HG03039 (cell line): ENCODE measurements around the gene IL36B.

Source experiments
- ATAC-seq: cut with Tn5 transposase; IDR thresholded peaks from one replicate; pipeline ENCODE4 v1.9.1; 2021; ENCODE audit warnings: mild to moderate bottlenecking, moderate library complexity; ENCODE audit not compliant: unreplicated experiment

The IL36B gene

DNA sequence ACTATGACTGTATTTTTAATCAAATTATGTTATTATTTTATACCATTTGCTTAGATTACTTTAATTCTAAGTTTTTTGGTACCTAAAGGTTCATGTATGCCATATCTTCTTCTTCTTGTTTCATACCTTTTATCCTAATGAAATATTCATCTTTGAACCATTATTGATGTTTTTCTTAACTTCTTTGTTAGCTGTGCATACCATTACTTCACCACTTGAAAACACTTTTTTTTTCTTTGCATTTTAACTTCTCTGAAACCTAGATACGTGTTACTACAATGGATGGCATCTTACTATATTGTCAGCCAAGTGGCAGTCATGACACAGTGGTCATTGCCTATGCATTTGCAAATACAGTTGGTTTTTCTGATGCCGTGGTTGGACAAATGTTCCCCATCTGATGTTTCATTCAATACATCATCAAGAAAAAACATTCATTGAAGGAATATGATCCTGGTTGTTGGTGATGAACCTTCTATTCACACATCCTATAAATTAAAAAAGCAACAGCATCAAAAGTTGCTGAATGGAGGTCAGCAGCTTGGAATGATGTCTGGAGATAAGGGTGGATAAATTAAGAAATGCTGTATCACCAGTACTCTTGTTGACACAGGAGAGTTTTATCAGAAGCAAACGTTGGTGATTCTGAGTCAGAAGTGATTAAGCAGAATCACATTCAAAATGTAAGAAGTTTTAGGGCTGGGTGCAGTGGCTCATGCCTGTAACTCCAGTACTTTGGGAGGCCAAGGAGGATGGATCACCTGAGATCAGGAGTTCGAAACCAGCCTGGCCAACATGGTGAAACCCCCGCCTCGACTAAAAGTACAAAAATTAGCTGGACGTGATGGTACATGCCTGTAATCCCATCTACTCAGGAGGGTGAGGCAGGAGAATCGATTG is 40.0 kb downstream of the IL36B start:
- ATAC-seq = no peak

DNA sequence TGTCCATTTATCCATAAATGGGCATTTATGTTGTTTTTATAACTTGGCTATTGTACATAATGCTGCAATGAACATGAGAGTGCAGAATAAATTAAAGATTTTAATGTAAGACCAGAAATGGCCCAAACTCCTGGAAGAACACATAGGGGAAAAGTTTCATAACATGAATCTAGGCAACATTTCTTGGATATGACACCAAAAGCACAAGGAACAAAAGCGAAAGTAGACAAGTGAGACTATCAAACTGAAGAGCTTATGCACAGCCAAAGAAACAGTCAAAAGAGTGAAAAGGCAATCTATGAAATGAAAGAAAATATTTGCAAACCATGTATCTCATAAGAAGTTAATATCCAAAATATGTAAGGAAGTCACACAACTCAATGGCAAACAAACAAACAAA is 41.6 kb downstream of the IL36B start:
- no peak for ATAC-seq

DNA sequence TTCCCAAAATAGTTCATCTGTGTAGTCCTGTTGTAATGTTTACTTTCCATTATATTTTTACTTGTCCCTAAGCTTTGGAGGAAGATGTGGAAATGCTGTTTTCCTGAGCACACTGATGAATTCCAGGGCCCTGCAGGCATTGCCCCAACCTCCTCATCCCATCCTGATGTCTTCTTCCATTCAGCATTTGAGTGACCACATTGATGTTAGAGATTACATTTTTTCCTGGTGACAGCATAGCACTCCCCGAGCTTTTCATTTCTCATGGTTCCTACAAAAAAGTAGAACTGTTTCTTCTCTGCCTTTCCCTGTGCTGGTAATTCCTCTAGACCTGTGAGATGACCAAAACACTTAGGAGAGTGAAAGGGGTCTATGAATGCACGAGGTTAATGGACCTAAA is 42.6 kb downstream of the IL36B start:
- no peak for ATAC-seq

DNA sequence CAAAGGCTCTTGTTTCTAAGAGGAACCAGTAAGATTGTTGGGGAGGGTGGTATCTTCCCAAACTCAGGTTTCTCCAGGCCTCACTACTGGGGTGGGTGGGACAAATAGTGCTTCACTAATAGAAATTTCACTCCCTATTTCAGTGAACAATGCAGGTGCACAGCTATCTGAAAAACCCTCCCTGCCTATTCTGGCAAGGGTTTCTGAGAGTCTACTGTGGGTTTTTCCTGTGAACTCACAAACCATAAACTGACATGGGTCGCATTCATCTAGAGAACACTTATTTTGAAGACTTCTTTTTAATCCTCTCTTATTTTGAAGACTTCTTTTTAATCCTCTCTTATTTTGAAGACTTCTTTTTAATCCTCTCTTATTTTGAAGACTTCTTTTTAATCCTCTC is 43.0 kb downstream of the IL36B start:
- no peak for ATAC-seq

DNA sequence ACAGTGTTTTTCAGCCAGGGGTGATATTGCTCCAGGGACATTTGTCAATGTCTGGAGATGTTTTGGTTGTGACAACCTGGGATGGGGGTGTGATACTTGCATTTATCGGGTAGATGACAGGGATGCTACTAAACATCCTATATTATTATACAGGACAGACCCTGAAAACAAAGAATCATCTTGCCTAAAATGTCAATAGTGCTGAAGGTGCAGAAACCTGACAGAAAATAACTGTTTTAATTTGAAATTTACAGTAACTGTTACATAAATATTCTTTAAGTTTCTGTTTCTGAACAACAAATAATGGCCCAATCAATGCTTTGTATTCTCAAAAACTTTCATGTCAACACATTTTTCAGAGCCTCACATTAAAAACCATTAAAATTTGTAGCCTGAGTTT is 45.4 kb downstream of the IL36B start:
- no peak for ATAC-seq

DNA sequence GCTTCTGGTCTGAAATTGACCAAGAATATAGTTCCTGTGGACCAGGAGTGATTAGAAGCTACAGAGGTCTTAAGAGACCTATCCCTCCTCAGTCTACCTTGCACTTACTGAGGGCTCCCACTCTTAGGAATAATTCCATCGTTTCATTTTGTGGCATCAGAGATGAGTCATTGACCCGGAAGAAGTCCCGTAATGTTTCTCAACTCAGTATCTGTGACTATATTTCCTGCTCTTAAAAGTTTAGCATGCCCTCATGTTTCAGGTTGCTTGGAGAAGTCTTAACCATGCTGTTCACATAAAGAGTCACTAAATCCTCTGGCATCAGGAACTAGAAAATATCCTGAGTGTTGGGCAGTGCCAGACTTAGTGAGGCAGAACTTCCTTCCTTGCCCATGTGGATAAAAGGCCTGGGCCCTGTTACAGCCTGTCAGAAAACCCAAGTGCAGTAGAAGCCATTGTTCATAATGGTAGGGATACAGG is 47.6 kb downstream of the IL36B start, which contains the start of gene IL36A:
IL36A (plus strand) TSS at position 430 of the 480 bp plus-strand sequence. CDS start 413 bp downstream, outside the sequence.
- no peak for ATAC-seq

DNA sequence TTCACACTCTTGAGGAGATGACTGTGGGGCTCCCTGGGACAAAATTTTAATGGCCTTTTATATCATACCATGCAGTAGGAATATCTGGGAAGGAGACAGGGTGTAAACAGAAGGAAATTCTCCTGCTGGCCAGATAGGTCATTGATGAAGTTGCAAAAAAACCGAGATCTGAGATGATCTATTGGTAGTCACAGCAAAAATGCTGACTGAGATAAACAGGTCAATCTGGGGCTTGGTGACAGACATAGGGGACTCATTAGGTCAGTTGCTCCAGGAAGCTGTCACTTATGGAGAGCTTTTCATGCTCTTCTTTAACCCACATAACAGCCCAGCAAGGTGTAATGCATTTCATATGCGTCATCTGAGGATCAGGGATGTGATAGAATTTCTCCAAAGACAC is 50.0 kb downstream of the IL36B start:
- ATAC-seq = no peak

DNA sequence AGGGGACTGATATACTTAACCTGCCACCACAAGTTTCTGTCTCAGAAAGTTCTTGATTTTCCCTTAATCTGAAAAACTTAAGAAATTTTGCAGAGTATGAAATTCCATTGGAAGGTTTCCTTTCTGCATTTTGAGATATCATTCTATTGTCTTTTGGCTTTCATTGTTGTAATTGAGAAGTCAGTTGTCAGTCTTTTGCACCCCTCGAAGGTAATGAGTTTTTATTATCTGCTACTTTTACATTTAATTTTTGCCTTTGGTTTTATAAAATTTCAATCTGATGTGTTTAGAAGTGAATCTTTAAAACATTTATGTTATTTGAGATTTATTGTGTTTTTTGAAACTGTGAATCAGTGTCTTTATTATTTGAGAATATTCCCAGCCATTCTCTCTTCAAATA is 52.2 kb downstream of the IL36B start:
- ATAC-seq = no peak

DNA sequence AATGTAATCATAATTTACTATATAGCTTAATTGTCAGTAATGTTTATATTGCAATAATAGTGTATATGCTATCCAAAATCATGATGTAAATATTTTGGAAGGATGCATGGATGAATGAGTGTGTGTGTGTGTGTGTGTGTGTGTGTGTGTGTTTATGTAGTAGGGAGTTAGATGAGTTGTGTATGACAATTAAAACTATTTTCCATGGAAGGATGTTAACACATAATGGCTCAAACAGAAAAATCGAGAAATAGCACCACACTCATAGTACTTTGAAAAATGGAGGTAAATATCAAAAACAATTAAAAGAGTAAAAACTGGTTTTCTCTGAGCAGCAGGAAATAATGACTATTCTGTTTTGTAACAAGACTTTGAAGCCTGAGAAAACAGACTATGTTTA is 55.5 kb downstream of the IL36B start:
- ATAC-seq = no peak

DNA sequence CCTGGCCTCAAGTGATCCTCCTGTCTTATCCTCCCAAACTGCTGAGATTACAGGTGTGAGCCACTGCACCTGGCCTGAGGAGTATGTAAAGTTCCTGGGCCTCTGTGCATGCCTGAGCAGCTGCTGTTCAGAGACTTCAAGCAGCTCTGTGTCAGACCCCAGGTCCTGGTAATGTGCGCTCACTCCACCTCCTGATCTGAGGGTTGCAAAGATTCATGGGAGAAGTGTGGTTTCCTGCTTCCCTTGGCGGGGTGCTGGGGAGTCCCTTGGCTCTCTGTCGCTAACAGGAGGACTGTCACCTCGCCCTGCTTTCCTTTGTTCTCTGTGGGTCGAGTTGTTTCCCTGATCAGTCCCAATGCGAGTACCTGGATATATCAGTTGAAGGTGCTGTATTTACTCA is 56.0 kb downstream of the IL36B start:
- no peak for ATAC-seq

DNA sequence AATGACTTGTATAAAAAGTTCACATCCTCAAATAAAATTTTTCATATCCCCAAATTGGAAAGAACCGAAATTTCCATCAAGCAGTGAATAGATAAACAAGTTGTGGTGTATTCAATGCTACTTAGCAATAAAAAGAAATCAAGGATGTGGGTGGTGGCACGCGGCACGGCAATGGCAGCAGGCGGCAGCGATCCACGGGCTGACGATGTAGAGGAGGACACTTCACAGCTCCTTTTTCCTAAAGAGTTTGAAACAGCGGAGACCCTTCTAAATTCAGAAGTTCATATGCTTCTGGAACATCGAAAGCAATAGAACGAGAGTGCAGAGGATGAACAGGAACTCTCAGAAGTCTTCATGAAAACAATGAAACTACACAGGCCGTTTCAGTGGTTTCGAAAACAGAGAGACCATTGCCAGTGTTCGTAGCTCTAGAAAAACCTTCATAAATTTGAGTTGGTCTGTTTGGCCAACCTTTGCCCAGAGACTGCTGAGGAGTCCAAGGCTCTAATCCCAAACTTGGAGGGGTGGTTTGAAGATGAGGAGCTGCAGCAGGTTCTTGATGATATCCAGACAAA is 57.2 kb downstream of the IL36B start:
- ATAC-seq = no peak

DNA sequence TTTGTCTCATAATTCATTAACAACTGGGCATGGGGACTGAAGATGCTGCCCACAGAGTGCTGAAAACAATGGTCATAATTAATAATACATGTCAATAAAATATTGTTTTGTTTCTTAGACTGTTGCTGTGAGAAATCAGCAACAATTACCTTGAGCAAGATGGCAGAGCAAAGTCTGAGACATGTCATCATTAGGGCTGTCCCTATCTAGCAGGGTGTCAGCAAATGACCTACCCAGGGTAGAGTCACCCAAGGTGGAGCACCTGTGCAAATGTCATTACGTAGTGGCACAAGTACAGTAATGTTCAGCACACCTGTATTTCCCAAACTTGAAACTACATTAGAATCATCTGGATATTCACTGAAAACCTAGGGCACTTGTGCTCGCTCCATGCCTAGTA is 58.0 kb downstream of the IL36B start:
- ATAC-seq = no peak

DNA sequence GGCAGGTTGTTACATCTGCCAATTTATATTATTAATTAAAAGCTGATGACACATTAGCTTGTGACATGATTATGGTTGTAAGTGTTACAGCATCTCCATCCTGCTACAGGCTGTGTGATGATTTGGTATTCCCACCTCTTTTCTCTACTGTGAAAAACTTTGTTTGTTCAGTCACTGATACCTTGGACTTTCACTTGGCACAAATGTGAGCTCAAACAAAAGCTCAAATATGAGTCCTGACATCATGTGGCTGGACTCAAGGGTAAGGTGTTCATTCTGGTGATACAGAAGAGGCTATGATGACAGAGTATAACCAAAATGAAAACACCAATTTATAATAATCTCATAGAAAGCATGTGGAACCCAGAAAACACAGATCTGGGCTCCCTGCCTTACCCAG is 58.8 kb downstream of the IL36B start:
- ATAC-seq = no peak

DNA sequence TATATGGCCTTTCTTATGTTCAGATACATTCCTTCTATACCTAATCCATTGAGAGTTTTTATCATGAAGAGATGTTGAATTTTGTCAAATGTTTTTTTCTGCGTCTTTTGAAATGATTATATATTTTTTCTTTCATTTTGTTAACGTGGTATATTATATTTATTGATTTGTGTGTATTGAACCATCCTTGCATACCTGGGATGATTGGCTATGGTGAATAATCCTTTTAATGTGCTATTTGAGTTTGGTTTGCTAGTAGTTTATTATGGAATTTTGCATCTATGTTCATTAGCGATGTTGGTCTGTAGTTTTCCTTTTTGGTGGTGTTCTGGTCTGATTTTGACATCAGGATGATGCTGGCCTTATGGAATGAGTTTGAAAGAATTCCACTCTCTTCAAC is 63.1 kb downstream of the IL36B start:
- ATAC-seq = no peak

DNA sequence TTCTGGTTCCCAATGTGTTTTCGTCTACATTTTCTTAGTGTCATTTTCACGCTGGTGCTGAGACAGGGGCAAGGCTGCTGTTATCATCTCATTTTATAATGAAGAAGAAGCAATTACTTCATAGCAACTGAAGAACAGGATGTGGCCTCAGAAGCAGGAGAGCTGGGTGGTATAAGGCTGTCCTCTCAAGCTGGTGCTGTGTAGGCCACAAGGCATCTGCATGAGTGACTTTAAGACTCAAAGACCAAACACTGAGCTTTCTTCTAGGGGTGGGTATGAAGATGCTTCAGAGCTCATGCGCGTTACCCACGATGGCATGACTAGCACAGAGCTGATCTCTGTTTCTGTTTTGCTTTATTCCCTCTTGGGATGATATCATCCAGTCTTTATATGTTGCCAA is 67.6 kb downstream of the IL36B start:
- ATAC-seq = no peak

DNA sequence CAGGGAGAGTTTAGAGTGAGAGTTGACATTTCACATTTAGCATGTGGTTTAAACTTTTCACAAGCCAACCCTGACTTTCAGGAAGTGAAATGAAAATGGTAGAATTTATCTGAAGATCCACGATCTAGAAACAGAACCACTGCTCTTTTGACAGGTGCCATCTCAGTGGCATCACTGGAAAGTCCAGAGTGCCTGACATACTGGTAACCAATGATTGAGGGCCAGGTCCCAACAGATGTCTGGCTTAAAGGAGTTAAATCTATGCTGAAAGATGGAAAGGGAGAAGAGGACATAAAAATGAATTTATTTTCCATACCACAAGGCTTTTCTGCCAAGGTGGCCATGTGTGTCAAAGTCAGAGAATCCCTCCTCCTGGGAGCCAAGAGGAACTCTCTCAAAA is 72.1 kb downstream of the IL36B start:
- no peak for ATAC-seq

DNA sequence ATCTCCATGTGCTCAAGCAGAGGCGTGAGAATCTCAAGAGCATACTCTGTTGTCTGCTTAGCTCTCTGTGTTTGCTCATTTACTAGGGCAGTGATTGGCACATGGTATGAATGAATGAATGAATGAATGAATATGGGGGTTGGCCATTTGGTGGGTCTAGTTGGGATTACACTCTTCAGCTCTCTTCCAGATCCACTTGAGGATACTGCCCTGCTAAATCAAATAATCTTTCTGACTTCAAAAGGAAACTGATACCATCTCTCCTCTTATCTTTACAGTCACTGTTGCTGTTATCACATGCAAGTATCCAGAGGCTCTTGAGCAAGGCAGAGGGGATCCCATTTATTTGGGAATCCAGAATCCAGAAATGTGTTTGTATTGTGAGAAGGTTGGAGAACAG is 72.9 kb downstream of the IL36B start:
- no peak for ATAC-seq

DNA sequence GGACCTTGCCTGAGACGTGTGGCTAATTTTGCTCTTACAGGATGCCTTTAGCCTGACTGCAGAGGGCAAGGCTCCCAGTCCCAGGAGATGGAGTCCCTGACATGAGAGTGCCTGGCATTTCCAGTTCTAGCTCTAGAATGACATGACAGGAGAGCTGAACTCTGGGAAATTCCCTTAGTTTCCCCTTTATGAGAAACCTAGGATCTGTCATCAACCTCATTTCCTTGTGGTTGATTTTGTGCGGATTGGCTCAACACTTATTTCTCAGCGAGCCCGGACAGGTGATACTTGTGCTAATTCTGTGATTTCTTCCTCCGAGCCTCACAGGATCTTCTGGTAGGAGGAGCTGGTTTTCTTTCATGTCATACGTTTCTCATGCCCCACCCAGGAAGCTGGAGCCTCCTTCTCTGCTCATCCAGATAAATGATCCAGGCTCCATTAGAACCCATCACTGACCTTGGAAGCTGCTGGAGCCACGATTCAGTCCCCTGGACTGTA is 75.1 kb downstream of the IL36B start, which contains the start of gene IL36G:
IL36G (plus strand) TSS at position 448 of the 498 bp plus-strand sequence. CDS start 633 bp downstream, outside the sequence.
- no peak for ATAC-seq
